Bone marrow (tissue), 2 donors: Measurements from ENCODE around the gene PXK.

ENCODE experiments used
- DNase-seq, 2 donors: peaks; one replicate each; lab custom pipeline; 2025; lab: John Stamatoyannopoulos, UW

PXK gene

GRCh38 chr3:58347984-58348383 lies 15.3 kb downstream of the PXK start:
- DNase-seq, result no peak

- no peak for DNase-seq
Measured at GRCh38 chr3:58349792-58350626, 17.3 kb downstream of the PXK start.

GRCh38 chr3:58350627-58351013 lies 17.9 kb downstream of the PXK start:
- DNase-seq, result peak in 1 of 2 donors; percentile 4

- no peak for DNase-seq
Measured at GRCh38 chr3:58351920-58352319, 19.2 kb downstream of the PXK start.

GRCh38 chr3:58352626-58353025 lies 19.9 kb downstream of the PXK start:
- DNase-seq, result no peak

- DNase-seq, result peak in 1 of 2 donors; percentile 93
Measured at GRCh38 chr3:58353722-58354553, 21.2 kb downstream of the PXK start.

- no peak for DNase-seq
Measured at GRCh38 chr3:58355179-58355578, 22.5 kb downstream of the PXK start.

GRCh38 chr3:58356054-58356453 lies 23.4 kb downstream of the PXK start:
- DNase-seq, result peak; percentile 14 to 98

GRCh38 chr3:58357402-58357801 lies 24.7 kb downstream of the PXK start:
- DNase-seq, result no peak

GRCh38 chr3:58358092-58358491 lies 25.4 kb downstream of the PXK start:
- no peak for DNase-seq

- no peak for DNase-seq
Measured at GRCh38 chr3:58358808-58359207, 26.1 kb downstream of the PXK start.

GRCh38 chr3:58359621-58360020 lies 26.9 kb downstream of the PXK start:
- no peak for DNase-seq

- no peak for DNase-seq
Measured at GRCh38 chr3:58361866-58362265, 29.2 kb downstream of the PXK start.

GRCh38 chr3:58366699-58367098 lies 34.0 kb downstream of the PXK start:
- DNase-seq, result no peak

- DNase-seq, result no peak
Measured at GRCh38 chr3:58369038-58369437, 36.3 kb downstream of the PXK start.

GRCh38 chr3:58369876-58370275 lies 37.2 kb downstream of the PXK start:
- DNase-seq, result no peak

- DNase-seq, result no peak
Measured at GRCh38 chr3:58370407-58370806, 37.7 kb downstream of the PXK start.

GRCh38 chr3:58371754-58372153 lies 39.1 kb downstream of the PXK start:
- DNase-seq, result no peak

GRCh38 chr3:58375254-58375653 lies 42.6 kb downstream of the PXK start:
- DNase-seq, result no peak

- DNase-seq, result no peak
Measured at GRCh38 chr3:58377168-58377567, 44.5 kb downstream of the PXK start.

- DNase-seq, result no peak
Measured at GRCh38 chr3:58377750-58378149, 45.1 kb downstream of the PXK start.

GRCh38 chr3:58379351-58380073 lies 46.8 kb downstream of the PXK start:
- no peak for DNase-seq

GRCh38 chr3:58383476-58383875 lies 50.8 kb downstream of the PXK start:
- no peak for DNase-seq
